Left ventricle myocardium inferior (tissue), 1 donor: ENCODE data around the gene DCTN4. TPM values are rescaled to one million over a fixed set of nuclear protein-coding genes. Genes with fewer than 3 reads are reported as not detected.

ENCODE experiments used
- DNase-seq: peaks from one replicate; pipeline ENCODE4 v3.0.0-alpha.2; 2020
- H3K27ac ChIP-seq: fragments of 200-600 bp; replicated peaks from 2 replicates; pipeline ENCODE4 v1.8.0; 2021
- H3K27me3 ChIP-seq: fragments of 200-600 bp; 2 replicates; pipeline ENCODE4 v1.8.0; 2021; ENCODE audit warnings: low read depth
- H3K36me3 ChIP-seq: fragments of 200-600 bp; 2 replicates; pipeline ENCODE4 v1.8.0; 2021
- H3K4me1 ChIP-seq: fragments of 200-600 bp; 2 replicates; pipeline ENCODE4 v1.8.0; 2021
- H3K4me3 ChIP-seq: fragments of 200-600 bp; 2 replicates; pipeline ENCODE4 v1.8.0; 2021; ENCODE audit warnings: mild to moderate bottlenecking, moderate library complexity
- H3K9me3 ChIP-seq: fragments of 200-600 bp; replicated peaks from 2 replicates; pipeline ENCODE4 v1.8.0; 2021
- intact Hi-C: fragments of 100-400 bp; cut with micrococcal nuclease; formaldehyde crosslinking; loops from one replicate; pipeline ENCODE4 v1.11.0; 2022
- total RNA-seq: library from RNA; stranded (reverse); fragmentation: NEBNext Ultra II Directional; extraction: Animal tissue kit (Norgen Biotek cat#: 25700); gene quantifications from one replicate; pipeline ENCODE4 v1.2.1, GENCODE V29; 2021
- TF ChIP-seq, protein P1 (sequence below): fragments of 200-600 bp; IDR thresholded peaks from 2 replicates; pipeline ENCODE4 v1.8.0; 2021; ENCODE audit warnings: antibody characterized with exemption, mild to moderate bottlenecking, borderline replicate concordance
- donor health status: DM: no; HTN: yes; CAD: no; lungs with severe emphysema.

The DCTN4 gene
- total RNA-seq, 1 donor from 2014 or later, result 43.1 TPM

DNA sequence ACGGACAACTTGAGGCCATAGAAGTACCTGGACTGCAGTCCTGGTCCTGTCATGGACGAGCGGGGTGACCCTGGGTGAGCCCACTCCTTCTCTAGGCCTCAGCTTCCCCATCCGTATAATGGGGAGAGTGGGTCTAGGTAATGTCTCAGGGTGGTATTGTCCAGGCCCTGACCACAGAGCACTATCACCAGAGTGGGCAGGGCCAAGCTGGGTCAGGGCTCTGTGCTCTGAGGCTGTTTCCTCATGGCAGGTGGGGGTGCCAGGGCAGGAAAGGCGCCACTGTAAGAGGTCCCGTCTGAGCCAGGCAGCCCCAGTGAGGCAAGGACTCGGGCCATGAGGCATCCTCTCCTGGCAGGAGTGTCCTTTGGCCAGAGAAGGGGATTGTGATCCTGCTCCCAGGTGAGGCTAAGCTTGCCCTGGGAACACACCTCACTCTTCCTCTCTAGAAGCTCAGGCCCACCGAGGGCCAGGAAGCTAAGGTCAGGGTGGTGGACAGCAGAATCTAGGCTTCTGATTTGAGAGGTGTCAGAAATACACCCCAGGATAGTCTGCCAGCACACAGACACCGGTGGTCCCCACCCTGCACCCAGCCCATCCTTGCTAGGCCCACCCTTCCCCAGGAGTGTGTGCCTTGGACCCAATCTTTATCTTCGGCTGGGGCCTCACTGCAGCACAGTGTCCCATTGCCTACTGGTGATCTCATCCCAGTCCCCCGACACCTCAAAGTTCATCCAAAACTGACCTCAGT is 99.3 kb downstream of the DCTN4 start:
- intact Hi-C loops, result loop anchor here (5.0 kb wide), 2 partner anchors 72 to 97 kb away; no protein-coding TSS in a partner anchor
- H3K9me3 ChIP-seq, result no peaks in the 10 kb centered on the region
- H3K27ac ChIP-seq, result peak overlapping the region; percentile 94
- no peaks in the 10 kb centered on the region for H3K27me3 ChIP-seq
- H3K4me3 ChIP-seq, result no peak overlapping the region
- no peaks in the 10 kb centered on the region for H3K36me3 ChIP-seq
- peaks cover 61% of the 10 kb centered on the region for H3K4me1 ChIP-seq
- TF ChIP-seq, protein P1, sequence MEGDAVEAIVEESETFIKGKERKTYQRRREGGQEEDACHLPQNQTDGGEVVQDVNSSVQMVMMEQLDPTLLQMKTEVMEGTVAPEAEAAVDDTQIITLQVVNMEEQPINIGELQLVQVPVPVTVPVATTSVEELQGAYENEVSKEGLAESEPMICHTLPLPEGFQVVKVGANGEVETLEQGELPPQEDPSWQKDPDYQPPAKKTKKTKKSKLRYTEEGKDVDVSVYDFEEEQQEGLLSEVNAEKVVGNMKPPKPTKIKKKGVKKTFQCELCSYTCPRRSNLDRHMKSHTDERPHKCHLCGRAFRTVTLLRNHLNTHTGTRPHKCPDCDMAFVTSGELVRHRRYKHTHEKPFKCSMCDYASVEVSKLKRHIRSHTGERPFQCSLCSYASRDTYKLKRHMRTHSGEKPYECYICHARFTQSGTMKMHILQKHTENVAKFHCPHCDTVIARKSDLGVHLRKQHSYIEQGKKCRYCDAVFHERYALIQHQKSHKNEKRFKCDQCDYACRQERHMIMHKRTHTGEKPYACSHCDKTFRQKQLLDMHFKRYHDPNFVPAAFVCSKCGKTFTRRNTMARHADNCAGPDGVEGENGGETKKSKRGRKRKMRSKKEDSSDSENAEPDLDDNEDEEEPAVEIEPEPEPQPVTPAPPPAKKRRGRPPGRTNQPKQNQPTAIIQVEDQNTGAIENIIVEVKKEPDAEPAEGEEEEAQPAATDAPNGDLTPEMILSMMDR, result no peak
- DNase-seq, result no peak

GRCh38 chr5:150658699-150659265 is 100.0 kb downstream of the DCTN4 start:
- intact Hi-C loops, result loop anchor here (5.0 kb wide), 2 partner anchors 71 to 96 kb away; no protein-coding TSS in a partner anchor
- DNase-seq, result no peak

More at GRCh38 chr5:150658699-150659265, 100.0 kb downstream of the DCTN4 start:
- Histone ChIP-seq H3K9me3 (no peaks in the 10 kb centered on the region), H3K4me1 (peaks cover 61% of the 10 kb centered on the region), H3K36me3 (no peaks in the 10 kb centered on the region), H3K27me3 (no peaks in the 10 kb centered on the region), H3K4me3 (no peak overlapping the region), H3K27ac (peak overlapping the region; percentile 94)
- TF ChIP-seq, protein P1, result no peak

Other genes with a start within 250 kb of the DCTN4 start
- 715 TPM for gene SYNPO, start 118.4 kb downstream of the DCTN4 start, total RNA-seq
- 6.2 TPM for gene MYOZ3, start 97.8 kb downstream of the DCTN4 start, total RNA-seq
- gene RBM22, start 58.0 kb downstream of the DCTN4 start, total RNA-seq, result 25.2 TPM
- 15.7 TPM for gene SMIM3, start 19.7 kb upstream of the DCTN4 start, total RNA-seq
- gene IRGM, start 87.5 kb upstream of the DCTN4 start, total RNA-seq, result not detected
- 1.1 TPM for gene ZNF300, start 146.0 kb upstream of the DCTN4 start, total RNA-seq